NCI-H187 (cell line): ENCODE results near the gene DLG3.

Source experiments
- DNase-seq, 2 experiments: peaks; one replicate each; lab custom pipeline; 2025; lab: John Stamatoyannopoulos, UW

The DLG3 gene

DNA sequence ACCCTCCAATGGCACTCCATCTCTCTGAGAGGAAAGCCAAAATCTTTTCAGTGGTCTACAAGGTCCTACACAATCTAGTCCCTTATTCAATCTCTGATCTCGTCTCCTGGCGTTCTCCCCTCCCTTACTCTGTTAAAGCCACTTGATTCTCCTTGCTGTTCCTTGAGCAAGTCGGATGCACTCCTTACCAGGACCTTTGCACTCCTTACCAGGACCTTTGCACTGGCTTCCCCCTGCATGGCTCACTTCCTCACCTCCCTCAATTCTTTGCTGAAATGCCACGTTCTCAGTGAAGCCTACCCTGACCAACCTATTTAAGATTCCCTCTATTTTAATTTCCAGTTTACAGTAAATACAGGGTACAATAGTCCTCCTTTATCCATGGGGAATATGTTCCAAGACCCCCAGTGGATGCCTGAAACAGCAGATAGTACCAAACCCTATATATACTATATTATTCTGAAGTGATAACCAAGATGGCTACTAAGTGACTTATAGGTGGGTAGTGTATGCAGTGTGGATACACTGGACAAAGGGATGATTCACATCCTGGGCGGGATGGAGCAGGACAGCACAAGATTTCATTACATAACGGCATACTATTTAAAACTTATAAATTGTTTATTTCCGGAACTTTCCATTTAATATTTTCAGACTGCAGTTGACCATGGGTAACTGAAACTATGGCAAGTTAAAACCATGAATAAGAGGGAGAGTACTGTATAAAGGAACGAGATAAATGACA, 6.5 kb upstream of the DLG3 start:
- no peak for DNase-seq

DNA sequence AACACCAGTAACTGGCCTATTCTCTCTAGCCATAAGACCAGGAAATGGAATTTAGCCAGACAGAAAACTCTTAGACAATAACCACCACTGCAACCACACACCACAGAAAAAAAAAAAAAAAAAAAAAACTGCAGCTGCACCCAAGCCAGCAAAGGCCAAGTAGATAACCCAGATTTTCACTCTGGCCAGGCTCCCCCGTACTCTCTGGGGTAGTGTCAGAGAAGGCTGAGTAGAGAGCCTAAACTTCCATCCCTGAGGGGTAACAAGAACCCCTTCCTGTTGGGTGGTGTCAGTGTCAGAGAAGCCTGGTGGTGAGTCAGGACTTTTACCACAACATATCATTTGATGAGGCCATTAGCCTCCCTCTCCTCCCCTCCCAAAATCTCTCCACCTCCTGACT, 5.6 kb upstream of the DLG3 start:
- DNase-seq: no peak

DNA sequence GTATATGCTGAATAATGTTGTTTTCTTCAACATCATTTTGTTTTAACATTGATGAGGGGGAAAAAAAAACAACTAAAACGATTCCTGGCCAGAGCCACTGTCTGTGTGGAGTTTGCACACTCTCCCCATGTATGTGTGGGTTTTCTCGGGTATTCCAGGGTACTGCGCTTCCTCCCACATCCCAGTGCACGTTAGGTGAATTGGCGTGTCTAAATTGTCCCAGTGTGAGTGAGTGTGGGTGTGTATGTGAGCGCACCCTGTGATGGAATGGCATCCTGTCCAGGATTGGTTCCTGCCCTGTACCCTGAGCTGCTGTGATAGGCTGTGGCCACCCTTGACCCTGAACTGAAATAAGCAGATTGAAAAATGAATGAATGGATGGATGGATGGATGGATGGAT, 2.4 kb upstream of the DLG3 start:
- no peak for DNase-seq

DNA sequence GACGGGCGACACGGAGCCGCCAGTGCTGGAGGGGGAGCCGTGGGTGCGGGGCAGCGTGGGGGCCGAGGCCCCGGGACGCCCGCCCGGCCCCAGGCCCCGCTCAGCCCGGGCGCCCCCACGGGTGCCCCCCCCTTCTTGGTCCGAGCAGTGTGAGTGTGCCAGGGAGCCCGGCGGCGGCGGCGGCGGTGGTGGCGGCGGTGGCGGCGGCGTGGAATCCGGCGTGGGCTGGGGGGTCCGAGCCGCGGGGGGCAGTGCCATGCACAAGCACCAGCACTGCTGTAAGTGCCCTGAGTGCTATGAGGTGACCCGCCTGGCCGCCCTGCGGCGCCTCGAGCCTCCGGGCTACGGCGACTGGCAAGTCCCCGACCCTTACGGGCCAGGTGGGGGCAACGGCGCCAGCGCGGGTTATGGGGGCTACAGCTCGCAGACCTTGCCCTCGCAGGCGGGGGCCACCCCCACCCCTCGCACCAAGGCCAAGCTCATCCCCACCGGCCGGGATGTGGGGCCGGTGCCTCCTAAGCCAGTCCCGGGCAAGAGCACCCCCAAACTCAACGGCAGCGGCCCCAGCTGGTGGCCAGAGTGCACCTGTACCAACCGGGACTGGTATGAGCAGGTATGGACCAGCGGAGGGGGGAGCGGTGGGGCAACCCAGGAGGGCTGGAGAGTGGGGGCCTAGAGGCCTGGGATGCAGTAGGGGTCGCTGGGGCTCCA, 466 bp downstream of the DLG3 start:
- DNase-seq: no peak

DNA sequence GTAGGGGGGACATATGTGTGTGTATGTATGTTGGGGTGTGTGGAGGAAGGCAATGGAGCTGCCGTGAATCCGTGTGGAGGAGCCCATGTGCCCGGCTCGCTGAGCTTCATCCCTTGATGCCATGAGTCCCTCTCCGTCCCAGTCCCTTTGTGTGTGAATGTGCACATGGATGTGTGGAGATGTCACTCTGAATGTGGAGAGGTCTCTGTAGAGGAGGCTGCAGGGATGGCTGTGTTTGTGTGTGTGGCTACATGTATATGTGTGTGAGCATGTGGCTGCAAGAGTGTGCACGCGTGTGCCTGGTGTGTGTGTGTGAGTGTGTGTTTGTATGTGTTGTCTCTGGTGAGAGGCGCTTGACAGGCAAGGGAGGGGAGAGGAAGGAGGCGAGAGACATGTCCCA, 1.3 kb downstream of the DLG3 start:
- no peak for DNase-seq

DNA sequence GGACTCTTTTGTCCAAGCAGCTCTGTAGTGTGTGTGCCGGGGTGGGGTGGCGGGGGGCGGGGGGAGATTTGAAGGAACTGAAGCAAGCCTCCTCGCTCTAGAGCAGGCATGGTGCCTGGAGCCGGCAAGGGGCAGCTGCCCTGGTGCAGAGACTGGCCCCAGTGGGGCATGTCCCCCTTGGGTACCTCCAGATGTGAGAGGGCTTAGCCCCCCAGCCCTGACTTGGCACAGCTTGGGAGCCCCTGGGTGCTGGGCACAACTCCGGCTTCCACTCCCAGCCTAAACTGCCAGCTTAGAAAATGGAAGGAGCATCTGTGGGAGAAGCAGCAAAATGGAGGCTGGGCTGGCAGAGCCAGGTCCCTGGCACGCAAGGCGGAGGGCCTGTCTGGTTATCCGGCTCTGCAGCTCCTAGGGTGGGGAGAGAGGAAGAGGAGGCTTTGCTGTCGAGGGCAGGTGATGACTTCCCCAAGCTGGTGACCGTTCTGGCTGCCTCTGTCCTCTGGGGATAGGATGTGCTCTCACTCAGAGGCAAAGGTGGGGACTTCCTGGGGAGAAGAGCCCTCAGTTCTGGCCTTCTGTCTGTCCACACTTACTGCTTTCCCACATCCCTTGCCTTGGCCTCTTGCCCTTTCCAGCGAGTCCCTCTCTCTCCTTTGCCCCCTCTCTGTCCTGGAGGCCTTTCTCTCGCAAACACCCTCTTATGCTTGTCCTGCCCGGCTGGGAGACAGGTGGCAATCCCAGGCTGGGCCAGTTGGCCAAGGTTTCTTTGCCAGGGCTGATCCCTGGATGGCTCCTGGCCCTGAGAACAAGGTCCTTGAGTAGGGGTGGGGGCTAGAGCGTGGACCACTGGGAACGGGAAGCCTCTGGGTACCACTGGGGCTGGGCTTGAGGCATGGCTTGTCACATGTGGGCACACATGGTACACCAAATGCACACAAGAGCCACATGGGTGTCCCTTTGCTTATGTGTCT, 2.0 kb downstream of the DLG3 start:
- DNase-seq: no peak

DNA sequence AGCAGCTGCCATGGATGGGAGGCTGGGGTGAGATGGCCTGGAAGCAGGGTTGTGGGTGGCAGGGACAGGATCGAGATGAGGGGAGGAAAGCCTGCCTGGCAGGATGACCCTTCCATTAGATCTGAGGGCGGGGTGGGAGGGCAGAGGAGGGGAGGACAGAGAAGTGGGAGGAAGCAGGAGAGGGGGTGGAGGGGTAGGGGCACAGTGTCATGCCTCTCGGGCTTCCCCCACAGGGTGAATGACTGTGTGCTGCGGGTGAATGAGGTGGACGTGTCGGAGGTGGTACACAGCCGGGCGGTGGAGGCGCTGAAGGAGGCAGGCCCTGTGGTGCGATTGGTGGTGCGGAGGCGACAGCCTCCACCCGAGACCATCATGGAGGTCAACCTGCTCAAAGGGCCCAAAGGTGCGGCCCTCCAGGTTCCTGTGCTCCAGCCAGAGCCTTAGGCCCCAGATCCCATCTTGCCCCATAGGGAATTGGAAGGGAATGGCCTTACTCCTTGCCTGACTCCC, 4.9 kb downstream of the DLG3 start:
- no peak for DNase-seq

DNA sequence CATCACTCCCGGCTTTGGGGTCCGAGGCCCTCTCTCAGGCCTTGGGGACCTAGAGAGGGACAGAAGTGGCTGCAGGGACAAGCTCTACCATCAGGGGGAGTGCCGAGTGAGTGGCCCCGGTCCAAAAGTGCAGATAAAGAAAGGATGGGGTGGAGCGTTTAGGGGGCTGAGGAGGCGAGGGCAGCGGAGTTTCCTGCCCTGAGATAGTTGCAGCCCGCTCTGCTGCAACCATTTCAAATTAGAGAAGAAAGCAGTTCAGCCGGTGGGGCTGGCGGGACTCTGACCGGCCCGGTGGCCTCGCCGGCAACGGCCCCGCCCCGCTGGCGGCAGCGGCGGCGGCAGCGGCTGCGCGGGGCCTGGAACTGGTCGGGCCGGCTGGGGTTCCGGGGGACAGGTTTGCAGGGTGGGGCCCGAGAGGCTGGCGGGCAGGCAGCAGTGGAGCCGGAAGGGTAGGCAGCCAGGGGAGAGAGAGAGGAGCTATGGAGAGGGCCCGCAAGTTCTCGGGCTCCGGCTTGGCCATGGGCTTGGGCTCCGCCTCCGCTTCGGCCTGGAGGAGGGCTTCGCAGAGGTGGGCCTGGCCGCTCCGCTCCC, 7.6 kb downstream of the DLG3 start:
- peak in 1 of 2 experiments; percentile 0 for DNase-seq

DNA sequence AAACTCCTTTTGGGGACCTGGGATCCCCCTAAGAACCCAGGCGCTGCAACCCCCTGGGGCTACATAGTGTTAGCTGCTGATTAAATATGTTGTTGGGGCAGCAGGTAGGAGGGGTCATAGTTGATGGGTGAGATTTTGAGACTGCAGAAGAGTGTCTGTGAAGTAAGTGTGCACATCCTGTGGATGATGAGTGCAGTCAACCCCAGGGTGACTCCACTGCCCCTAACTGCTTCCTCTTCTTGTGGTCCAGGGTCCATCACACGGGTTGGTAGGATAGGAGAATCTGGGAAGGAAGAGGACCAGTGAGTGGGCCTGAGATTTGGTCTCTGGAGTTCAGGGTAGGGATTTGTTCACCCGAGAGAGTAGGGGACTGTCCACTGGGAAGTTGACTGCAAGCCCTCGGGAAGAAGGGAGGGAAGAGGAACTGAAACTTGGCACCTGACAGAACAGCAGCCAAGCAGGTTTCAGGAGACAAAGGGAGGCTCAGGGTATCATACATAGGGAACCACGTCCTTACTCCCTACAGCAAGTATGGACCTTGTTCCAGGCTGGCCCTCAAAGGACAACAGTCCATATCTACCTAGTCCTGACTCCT, 8.5 kb downstream of the DLG3 start:
- DNase-seq: no peak

DNA sequence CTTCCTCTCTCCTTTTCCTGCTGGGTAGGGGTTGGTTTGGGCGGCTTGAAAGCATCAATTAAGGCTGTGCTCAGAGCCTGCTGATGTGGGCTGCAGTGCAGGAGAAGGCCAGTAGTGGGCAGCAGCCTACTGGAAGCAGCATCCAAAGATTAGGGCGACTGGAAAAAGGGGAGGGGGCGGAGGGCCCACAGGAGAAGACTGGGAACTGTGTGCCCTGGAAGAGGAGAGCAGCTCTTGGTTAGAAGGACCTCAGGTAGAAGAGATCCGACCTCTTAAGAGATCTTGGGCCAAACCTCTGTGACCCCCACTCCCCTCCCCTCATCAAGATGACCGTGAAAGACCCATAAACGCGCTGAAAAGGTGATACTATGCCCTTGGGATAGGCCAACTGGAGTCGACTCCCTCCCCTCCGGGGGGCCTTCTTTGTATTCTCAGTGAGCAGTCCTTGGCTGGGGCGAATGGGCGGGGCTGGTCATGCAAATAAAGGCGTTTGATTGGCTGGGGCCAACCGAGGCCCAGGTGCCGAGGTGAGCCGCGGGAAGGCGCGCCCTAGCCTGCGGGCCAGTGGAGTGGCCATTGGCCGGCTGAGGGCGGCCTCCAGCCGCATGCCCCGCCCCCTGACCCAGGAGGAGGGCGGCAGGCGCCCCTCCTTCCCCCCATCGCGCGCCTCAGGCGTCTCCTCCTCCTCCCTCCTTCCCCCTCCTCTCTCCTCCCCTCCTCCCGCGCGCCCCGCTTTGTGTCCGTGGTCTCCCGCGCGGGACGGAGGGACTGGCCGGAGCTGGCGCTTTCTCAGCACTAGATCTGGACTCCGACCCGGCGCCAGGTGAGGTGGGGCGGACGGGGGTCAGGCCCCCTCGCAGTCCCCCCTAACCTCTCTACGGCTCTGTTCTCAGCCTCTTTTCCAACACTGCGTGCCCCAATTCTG, 10.1 kb downstream of the DLG3 start:
- peak; percentile 86 to 95 for DNase-seq

DNA sequence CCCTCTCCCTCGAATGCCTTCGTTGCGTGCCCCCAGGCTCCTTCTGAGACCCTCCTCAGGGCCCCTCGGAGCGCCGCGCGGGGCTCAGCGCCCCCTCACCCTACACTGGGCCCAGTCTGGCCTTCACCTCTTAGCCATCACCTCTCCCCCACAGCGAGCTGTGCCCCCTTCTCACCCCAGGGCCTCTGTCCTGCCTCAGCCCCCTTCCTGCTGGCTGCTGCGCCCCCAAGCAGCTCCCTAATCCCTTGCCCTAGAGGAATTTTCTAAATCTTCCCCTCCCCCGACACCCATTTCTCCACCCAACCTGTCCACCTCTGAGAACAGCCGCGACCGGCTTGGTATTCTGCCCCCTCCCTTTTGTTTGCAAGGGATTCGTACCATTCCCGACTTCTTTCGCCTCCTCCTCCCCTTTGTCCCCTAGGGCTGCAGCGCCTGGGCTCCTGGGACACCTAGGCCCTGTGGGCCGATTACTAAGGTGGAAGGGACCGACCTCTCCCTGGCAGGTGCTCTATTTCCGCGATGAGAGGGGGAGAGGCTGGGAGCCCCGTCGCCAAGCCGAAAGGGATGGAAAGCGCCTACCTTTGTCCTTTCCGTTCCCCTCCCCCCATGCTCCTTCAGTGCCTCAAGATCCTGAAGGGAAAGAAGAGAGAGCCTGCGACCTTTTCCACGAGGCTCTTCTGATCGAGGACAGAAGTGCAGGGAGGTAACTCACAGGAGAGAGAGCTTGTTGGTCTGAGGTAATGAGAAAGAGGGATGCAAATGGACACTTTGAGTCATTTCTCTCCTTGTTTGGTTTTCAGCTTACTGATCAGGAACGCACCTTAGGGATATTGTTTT, 10.9 kb downstream of the DLG3 start:
- peak; percentile 7 to 15 for DNase-seq

DNA sequence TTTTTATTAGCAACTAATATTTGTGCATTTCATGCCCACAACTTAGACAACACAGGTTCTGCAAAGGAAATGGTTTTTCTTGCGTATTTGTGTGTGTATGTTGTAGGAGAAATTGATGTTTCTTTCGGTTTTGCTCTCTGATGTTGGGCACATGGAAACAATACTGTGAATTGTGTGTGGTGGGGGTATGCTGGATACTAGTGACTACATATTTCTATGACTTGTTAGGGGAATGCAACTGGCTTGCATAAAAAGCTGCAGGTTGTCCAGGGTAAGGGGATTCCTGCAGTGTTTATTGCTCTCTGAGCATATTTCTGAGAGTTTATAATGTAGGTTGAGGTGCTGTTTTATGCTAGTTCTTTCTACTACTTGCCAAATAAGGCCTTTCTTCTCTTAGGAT, 11.6 kb downstream of the DLG3 start:
- no peak for DNase-seq

DNA sequence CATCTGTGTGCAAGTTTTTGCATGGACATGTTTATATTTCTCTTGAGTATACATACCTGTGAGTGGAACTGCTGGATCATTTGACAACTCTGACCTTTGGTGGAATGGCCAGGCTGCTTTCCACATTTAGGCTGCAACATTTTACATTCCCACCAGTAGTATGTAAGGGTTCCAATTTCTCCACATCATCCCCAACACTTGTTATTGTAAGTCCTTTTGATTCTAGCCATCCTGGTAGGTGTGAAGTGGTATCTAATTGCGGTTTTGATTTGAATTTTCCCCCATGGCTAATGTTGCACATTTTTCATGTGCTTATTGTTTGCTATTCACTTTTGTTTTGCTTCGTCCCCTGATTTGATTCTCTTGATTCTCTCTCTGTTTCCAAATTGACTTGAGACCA, 16.4 kb downstream of the DLG3 start:
- no peak for DNase-seq

DNA sequence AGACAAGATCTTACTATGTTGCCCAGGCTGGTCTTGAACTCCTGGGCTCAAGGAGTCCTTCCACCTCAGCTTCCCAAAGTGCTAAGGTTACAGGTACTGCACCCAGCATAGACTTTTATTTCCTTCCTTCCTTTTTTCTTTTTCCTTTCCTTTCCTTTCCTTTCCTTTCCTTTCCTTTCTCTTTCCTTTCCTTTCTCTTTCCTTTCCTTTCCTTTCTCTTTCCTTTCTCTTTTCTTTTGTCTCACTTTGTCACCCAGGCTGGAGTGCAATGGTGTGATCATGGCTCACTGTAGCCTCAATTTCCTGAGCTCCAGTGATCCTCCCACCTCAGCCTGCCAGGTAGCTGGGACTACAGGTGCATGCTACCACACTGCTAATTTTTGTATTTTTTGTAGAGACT, 19.4 kb downstream of the DLG3 start:
- DNase-seq: no peak

DNA sequence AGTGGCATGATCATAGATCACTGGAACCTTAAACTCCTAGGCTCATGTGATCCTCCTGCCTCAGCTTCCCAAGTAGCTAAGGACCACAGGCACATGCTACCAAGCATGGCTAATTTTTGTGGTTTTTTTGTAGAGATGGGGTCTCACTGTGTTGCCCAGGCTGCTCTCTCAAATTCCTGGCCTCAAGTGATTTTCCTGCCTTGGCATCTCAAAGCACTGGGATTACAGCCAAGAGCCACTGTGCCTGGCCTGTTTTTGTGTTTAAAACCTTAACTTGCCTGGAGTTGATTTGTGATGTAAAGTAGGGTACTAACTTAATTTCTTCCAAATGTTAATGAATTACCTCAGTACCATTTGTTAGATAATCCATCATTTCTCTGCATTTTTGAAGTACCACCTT, 22.3 kb downstream of the DLG3 start:
- no peak for DNase-seq

DNA sequence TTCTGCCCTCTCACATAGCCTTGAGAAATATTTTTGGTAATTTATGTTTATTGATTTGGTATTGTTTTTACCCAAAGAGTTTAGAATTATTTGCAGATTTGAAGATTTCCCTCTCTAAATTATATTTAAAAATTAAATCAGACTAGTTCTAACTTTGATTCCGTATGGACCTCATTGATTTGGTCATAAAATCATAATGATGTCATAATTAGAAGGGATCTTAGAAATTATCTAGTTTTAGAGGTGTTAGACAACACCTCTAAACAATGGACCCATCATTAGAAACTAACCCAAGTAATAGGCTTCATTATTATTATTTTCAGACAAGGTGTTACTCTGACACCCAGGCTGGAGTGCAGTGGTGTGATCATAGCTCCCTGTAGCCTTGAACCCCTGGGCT, 24.1 kb downstream of the DLG3 start:
- DNase-seq: no peak

DNA sequence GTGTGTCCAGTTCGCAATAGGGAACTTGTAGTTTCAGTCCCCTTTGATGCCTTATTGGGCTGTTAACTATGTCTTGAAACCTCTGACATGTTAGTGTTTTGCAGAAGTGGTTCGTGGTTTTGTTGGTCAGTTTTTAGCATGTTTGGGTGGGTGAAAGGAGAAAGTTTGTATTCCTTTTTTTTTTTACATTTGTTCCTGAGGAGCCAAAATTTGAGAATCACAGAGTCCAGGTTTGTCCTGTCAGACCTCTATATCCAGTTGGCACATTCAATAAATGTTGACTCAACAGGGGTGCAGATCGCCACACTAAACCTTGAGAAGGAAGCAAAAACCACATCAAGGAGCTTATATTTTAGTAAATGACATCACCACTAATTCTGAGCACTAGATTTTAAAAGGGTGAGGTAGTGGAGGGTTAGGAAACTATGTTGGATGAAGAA, 26.2 kb downstream of the DLG3 start:
- DNase-seq: no peak

DNA sequence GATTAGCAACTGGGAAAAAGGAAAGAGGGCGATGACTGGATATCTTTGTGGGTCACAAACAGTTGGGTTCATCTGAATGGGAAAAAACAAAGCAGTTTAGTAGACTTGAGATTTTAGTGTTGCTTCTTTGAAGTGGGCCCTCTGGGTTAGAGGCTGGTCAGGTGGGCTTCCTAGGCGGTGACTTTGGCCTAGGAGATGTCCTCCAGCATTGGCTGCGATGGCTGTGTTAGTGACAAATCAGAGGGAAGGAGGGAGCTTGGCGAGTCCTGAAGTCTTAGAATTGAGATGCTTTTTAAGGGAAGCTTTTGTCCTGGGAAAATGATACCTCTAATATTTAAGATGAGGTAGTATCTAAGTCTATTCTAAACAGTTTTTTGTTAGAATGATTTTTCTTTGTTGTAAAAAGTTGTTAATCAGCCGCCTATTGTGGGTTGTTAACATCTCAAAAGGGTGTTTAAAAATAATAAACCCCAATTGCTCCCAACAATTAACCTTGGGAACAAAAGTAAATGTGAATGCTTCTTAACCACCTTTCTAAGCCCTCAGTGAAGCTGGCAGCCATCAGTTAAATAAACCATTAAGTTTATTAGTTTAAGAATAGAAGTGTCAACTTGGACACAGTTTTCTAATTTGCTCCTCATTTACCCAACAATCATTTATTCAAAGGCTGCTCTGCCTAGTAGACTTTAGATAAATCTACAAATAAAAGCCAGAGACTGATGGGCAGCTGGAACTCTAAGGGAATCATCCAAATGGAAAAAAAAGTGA, 31.7 kb downstream of the DLG3 start:
- no peak for DNase-seq
